NCI-H2107 (cell line): ENCODE measurements around the gene RXFP1.
A peak's percentile ranks its signal among the peaks of the same experiment; 100 is the strongest.
"Not testable (repeated sequence)": the region's sequence is repeated elsewhere in the genome, so short reads cannot be mapped to it uniquely, and the experiment has no call there.

Experiments used
- DNase-seq: peaks from one replicate; lab custom pipeline; 2025; lab: John Stamatoyannopoulos, UW

The RXFP1 gene

DNA sequence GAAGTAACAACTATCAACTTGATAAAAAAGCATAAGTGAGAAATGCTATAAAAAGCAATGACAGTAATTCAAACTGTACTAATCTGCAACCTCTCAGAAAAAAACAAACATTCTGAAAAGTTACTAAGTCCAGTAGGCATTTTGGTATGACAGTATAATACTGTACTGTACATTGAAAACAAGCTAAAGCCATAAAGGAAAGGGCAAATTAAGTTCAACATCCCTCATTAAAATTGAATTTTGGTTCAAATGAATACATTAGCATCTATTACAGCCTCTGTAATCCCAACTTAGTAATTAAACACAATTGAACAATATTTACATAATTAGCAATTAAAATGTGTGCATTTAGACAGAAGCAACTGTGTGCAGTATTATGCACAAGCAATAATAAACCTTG lies 96.3 kb downstream of the RXFP1 start:
- no peak for DNase-seq

DNA sequence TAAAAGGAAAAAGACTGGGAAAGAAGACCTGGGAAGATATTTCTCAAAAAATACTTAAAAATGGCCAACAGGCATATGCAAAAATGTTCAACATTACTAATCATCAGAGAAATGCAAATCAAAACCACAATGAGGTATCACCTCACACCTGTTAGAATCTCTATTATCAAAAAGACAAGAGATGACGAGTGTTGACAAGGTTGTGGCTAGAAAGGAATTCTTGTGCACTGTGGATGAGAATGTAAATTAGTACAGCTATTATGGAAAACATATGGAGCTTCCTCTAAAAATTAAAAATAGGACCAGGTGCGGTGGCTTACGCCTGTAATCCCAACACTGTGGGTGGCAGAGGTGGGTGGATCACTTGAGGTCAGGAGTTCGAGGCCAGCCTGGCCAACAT lies 100.0 kb downstream of the RXFP1 start:
- DNase-seq = no peak

DNA sequence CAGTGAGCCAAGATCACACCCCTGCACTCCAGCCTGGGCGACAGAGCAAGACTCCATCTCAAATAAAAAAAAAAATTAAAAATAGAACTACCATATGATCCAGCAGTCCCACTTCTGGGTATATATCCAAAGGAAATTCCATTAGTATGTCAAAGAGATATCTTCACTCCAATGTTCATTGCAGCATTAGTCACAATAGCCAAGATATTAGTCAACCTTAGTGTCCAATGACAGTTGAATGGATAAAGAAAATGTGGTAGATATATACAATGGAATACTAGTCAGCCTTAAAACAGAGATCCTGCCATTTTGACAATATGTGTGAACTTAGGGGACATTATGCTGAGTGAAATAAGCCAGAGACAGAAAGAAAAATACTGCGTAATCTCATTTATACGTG lies 100.6 kb downstream of the RXFP1 start:
- DNase-seq = no peak

DNA sequence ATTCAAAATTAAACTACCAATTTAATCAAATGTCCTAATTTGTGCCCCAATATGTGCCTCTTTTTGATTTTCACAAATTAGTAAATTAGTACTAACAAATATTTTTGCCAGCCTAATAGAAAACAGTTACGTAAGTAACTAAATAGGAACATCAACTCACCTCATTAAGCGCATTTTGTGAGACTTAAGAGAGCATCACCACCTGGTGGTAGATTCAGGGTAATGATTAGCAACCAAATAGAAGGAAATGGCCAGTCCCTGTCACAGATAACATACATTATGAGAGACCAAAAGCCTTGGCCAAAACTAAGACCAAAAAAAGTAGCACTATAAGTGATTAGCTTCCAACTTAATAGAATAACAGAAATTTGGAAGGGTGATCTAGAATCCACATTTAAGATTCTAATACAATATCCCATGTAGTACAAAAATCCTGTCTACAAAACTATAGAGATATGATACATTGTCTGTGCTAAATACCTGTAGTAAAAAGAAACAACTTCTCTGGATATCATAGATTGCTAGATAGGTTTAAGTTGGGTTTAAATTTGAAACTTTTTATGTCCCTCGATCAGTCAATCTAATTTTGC lies 103.3 kb downstream of the RXFP1 start:
- peak; percentile 4 for DNase-seq

DNA sequence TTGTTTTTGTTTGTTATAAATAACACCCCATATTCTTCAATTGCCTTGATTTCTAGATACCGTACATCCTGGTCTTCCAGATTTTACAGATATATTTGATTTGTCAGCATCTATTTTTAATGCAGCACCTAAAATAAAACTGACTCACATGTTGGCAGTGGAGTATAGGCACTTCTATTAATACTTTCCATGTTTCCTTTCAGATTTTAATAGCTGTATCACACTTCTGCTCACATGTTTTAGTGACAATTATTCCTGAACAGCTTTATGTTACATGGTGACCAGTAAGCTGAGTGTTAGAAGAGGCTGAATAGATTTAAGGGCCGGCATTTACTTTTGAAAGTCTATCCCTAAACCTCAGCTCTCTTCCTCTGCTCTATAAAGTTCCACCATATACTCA lies 103.9 kb downstream of the RXFP1 start:
- DNase-seq = no peak

DNA sequence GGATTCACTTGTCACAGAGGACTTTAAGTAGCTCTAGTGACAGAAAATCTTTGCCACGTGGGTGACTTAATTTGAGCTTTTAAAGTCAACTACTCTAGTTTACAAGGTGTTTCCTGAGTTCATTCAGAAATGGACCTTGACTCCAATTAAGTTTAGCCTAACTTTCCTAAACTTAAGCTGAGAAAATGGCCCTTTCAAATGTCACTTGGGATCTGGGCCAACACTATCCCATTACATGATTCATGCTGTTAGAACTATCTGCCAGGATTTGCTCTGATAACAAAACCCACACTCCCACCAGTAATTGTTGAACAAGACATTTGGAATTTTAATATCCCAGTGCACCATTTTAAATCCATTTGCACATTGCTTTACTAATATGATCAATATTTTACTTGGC lies 109.2 kb downstream of the RXFP1 start:
- no peak for DNase-seq

DNA sequence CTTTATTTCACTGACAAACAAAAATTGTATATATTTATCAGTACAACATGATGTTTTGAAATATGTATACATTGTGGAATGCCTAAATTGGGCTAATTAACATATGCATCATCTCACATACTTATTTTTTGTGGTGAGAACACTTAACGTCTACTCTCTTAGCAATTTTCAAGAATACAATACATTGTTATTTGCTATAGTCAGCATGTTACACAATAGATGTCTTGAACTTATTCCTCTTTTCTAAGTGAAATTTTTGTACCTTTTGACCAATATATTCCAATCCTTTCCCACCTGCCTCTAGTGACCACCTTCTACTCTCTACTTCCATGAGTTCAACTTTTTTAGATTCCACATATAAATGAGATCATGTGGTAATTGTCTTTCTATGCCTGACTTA lies 114.9 kb downstream of the RXFP1 start:
- DNase-seq = no peak

DNA sequence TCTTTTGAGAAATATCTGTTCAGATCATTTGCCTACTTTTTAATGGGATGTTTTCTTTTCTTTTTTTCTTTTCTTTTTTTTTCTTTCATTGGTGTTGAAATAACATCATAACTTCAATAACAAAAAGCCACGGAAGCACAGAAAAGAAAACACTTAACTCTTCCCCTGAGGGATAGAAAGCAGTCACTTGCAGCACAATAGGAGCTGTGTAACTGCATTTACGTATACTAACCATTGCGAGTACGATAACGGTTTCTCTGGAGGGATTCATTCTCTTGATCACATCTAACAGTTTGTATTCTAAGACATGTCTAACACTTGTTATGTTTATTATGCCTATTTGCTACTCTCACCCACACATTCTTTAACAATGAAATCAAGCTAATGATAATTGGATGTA lies 122.7 kb downstream of the RXFP1 start:
- no peak for DNase-seq

DNA sequence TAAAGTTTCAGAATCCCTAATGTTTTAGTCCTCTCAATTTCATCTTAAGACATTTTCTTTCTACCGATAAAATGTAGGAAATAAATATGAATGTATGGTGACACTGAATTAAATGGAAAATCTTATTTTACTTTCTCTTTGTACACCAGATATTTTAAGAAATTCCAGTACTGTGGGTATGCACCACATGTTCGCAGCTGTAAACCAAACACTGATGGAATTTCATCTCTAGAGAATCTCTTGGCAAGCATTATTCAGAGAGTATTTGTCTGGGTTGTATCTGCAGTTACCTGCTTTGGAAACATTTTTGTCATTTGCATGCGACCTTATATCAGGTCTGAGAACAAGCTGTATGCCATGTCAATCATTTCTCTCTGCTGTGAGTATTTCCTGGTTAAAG lies 123.1 kb downstream of the RXFP1 start:
- no peak for DNase-seq

DNA sequence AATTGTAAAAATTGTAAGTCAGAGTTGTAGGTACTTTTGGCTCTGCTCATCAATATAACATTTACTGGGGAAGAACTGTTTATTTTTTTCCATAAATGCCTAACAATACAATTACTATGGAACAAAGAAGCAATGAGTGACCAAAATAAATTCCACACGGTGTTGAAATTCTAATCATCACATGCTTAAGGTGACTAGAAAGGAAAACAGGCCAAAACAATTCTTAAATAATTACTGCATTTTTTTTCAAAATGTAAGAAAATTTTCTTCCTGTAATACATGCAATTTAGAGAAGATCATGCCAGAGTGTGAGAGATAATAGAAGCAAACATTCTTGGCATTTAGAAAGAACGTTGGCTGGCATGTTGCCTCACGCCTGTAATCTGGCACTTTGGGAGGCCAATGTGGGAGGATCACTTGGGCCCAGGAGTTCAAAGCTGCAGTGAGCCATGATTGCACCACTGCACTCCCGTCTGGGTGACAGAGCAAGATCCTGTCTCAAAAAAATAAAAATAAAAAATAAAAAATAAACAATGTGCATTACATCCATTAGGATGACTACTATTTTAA lies 127.5 kb downstream of the RXFP1 start:
- DNase-seq = no peak

DNA sequence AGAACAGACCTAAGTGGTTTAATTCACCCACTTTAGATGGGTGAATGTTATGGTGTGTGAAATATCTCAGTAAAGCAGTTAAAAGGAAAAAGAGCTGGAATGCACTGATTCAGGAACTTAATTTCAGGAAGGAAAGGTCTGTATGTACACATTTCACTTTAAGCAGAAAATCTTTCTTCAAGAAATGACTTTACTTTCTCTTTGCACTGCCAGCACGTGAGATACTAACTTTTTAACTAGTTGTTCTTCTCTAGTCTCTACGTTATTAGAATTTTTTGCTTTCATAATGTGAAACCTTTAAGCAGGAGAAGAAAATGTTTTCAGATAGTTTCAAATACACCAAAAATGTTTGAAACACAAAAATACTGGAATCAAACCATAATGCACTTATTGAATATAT lies 131.2 kb downstream of the RXFP1 start:
- no peak for DNase-seq

DNA sequence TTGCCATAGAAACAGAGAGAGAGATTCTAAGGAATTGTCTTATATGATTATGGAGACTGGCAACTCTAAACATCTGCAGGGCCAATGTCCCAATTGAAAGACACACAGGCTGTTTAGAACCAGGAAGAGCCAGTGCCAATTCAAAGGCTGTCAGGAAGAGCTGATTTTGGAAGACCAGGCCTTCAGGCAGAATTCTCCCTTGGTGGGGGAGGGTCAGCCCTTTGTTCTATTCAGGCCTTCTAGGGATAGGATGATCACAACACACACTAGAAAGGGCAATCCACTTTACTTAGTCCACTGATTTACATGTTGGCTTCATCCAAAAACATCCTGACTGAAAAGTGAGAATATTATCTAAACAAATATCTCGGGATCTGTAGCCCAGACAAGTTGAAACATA lies 134.8 kb downstream of the RXFP1 start:
- DNase-seq = no peak

DNA sequence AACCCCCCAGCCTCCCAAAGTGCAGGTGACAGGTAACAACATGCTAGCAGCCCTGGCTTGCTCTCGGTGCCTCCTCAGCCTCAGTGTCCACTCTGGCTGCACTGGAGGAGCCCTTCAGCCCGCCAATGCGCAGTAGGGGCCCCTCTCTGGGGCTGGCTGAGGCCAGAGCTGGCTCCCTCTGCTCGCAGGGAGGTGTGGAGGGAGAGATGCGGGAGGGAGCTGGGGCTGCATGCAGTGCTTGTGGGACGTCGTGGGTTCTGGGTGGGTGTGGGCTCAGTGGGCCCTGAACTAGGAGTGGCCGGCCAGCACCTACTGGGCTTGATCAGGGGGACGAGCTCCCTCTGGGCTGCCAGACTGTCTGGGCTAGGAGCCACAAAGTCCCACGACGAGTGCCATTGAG lies 135.6 kb downstream of the RXFP1 start:
- no peak for DNase-seq

DNA sequence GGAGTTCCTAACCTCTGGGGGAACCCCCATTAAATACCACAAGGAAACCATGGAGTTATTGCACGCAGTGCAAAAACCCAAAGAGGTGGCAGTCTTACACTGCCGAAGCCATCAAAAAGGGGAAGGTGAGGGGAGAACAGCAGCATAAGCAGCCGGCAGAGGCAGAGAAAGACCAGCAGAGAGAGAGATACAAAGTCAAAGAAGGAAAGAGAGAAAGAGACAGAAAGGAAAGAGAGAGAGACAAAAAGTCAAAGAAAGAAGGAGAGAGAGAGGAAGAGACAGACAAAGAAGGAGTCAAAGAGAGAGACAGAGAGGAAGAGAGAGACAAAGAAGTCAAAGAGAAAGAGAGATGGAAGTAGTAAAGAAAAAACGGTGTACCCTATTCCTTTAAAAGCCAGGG lies 141.6 kb downstream of the RXFP1 start:
- DNase-seq = not testable (repeated sequence)

DNA sequence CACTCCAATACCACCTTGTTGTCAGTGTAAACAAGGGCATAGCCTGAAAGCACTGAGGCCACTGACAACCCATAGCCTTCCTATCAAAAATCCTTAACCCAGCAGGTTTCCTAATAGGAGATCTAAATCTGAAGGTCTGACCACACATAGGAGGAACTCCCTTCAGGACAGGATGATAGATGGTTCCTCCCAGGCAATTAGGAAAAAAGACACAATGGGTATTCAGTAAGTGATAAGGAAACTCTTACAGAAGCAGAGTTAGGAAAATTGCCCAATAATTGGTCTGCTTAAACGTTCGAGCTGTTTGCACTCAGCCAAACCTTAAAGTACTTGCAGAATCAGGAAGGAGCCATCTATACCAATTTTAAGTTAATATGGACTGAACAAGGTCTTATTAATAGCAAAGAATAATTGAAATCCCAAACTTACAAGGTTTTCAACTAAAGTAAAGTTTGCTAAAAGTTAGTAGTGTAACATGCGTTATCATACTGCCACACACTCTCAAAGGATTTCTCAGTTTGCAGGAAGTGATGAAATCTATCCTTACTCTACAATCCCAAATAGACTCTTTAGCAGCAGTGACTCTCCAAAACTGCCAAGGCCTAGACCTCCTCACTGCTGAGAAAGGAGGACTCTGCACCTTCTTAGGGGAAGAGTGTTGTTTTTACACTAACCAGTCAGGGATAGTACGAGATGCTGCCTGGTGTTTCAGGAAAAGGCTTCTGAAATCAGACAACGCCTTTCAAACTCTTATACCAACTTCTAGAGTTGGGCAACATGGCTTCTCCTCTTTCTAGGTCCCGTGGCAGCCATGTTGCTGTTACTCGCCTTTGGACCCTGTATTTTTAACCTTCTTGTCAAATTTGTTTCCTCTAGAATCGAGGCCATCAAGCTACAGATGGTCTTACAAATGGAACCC lies 142.3 kb downstream of the RXFP1 start:
- not testable (repeated sequence) for DNase-seq

DNA sequence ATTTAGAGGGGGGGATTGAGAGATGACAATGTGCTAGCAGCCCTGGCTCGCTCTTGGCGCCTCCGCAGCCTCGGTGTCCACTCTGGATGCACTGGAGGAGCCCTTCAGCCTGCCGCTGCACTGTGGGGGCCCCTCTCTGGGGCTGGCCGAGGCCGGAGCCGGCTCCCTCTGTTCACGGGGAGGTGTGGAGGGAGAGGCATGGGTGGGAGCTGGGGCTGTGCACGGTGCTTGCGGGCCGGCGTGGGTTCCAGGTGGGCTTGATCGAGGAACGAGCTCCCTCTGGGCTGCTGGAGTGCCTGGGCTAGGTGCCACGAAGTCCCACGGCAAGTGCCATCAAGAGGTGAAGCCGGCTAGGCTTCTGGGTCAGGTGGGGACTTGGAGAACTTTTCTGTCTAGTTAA lies 143.1 kb downstream of the RXFP1 start:
- DNase-seq = no peak

DNA sequence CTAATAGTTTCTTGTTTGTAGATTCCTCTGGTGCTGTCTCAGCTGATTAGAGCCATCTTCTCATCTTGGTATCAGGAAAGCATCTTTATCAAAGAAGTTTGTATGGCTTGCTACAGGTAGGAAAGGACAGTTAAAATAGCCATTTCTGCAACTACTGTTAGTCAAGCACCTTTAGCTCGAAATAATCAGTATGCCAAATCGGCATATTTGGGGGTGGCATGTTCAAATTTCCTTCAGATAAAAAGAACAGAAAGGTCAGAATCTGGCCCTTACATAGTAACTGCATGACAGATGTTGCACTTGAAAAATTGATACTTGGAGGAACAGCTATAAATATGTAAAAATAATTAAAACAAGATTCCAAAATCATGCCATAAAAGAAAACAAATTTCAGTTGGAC lies 145.2 kb downstream of the RXFP1 start:
- DNase-seq = no peak

DNA sequence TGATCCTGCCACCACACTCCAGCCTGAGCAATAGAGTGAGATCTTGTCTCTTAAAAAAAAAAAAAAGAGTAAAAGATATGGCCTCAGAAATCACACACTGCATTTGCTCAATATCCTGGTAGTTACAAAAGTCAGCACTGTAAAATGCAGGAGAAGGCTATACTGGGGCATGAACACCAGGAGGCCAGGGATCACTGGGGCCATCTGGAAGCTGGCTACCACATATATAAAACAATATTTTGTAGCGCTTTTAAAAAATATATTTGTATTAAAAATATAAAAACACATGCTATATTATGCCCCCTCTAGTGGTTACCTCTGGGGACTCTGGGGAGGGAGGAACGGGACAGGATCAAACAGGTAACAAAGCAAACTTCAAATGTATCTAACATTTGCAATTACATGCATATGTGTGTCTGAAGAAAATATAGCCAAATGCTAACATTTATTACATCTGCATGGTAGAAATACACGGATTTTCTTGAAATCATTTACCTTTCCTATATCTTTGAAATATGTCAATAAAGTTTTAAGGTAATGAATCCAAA lies 146.0 kb downstream of the RXFP1 start:
- no peak for DNase-seq

DNA sequence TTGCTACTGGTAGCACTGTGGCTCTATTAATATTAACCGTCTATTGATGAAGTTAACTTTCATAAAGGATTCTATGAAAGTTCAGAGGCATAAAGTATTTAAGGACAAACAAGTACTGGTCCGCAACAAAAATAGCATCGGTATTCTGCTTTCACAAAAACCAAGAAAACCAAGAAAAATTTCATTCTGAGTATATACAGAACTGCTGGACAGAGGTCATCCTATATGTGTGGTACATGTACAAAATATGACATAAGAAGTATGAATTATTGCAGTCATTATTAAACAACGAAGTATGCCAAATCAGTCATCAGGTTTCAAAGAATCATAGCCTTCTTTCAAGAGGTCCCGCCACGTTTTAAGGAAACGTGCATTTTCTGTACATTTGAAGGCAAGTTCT lies 147.6 kb downstream of the RXFP1 start:
- no peak for DNase-seq

DNA sequence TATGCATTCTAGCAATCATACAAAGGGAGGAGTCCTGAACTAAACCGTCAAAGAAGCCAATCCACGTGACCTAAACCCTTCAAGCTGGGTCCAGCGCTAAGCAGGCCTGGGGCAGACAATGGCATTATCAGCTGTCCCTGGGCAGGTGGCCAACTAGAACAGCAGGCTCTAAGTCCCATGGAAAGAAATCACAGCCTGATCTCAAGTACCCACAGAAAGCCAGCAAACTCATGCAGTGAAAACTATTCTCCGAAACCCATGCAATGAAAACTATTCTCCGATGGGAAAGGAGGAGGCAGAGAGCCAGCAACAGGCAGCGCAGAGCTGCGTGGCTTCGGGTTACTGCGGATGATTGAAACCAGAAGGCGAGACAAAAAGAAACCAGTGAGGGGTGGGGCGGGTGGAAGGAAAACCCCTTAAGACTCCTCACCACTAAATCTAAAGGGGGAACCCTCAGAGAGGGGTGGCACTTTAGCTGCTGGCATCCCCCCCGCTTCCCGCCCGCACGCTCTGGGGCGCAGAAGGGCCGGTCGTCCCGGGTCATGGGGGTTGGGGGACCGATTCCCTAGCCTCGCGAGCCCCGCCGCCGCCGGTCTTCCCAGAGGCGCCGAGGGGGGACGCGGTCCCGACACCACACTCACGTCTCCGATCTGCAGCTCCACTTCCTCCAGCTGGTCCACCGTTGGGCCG lies 149.4 kb downstream of the RXFP1 start:
- DNase-seq = peak; percentile 17

DNA sequence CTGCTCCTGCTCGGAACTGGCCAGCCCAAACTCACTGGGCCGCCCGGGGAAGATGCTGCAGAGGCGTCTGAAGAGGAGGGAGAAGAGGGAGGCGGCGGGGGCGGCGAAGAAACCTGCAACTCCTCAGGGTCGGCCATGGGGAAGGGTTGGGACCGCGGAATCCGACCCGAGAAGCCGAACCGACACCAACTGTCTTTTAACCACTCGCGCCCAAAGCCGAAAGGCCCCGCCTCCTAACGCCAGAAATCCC lies 149.9 kb downstream of the RXFP1 start, which contains the start of gene C4orf46:
TSS of gene C4orf46 (minus strand) at position 223 of the 250 bp plus-strand sequence. CDS start at position 137, 86 bp downstream.
- DNase-seq = no peak

DNA sequence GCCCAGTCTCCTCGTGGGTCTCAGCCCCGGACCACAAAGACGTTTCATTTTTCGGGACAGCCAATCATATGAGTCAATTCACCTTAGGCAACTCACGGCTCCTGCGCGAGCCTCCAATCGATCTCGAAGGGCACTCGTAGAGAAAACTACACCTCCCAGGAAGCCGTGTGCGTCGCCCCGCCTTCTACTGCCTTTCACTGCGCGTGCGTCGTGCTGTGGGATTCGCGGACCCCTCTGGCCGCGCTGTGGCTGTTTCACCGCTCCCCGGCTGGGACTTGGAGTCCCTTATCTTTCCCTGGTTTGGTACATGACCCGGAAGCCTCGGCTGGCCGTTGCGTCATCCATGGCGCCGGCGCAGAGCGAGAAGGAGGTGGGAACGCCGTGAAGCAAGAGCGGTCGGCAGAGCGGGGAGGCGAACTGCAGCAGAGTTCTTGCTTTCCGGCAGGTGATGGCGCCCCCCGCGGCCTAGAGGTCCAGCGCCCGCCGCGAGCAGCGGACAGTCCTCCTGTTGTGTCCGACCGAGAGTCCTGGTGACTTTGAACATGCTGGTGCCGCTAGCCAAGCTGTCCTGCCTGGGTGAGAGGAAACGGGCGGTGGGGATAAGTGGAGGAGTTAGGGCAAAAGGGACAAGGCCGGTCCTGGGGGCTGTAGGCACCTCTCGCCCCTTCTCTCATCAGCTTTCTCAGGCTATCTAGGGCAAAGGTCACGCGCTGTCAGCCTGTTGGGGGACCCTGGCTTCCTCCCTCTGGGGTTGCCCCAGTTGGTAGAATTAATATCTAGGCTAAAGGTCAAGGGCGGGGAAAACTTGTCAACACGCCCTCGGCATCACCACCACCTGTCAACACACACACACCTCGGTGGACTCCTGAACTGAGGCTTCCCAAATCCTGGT lies 150.5 kb downstream of the RXFP1 start, which contains the start of gene ETFDH:
TSS of gene ETFDH (plus strand) at position 382 of the 892 bp plus-strand sequence. CDS start at position 543, 161 bp downstream.
- peak; percentile 98 for DNase-seq
